ENCODE data around the gene CLCA4. TPM values are rescaled to one million over a fixed set of nuclear protein-coding genes. Genes with fewer than 3 reads are reported as not detected.
"Not testable (repeated sequence)": the region's sequence is repeated elsewhere in the genome, so short reads cannot be mapped to it uniquely, and the experiment has no call there.

The CLCA4 gene
- total RNA-seq, 1 experiment from 2014 or later, result not detected

GRCh38 chr1:86596741-86597290 lies 49.9 kb downstream of the CLCA4 start:
- H3K27me3 ChIP-seq (replicated peaks; ENCODE audit: insufficient read depth, low read depth, low read length, poor library complexity), result no peaks in the 10 kb centered on the region
- TF ChIP-seq CTCF (conservative IDR thresholded peaks at IDR 0.05; ENCODE audit: low read depth, low read length), result no peak
- TF ChIP-seq EZH2 (IDR thresholded peaks at IDR 0.05; ENCODE audit: borderline replicate concordance, low read depth, low read length, poor library complexity, severe bottlenecking), result no peak
- no peak overlapping the region for H3K27ac ChIP-seq (ENCODE audit: low read depth, low read length, poor library complexity, severe bottlenecking)
- BruUV-seq (replicated peaks), result no TSS peak
- ChIA-PET CTCF (no interaction called here), POLR2A (ENCODE audit: low non-redundant PET) (no interaction called here)
- no peak overlapping the region for H3K4me3 ChIP-seq (ENCODE audit: low read depth, low read length, poor library complexity, severe bottlenecking)
- no peaks in the 10 kb centered on the region for H3K4me1 ChIP-seq (ENCODE audit: insufficient read depth, low read length, poor library complexity, severe bottlenecking)
- intact Hi-C loops (cut with micrococcal nuclease; ENCODE audit: unreplicated experiment), result no loop called here
- no peak for DNase-seq (ENCODE audit: low spot score)
- H3K36me3 ChIP-seq (ENCODE audit: insufficient read depth, low read length, poor library complexity, severe bottlenecking), result no peaks in the 10 kb centered on the region
- H3K9me3 ChIP-seq (ENCODE audit: low read depth, low read length, poor library complexity, severe bottlenecking), result no peaks in the 10 kb centered on the region

- H3K27me3 ChIP-seq (replicated peaks; ENCODE audit: insufficient read depth, low read depth, low read length, poor library complexity); intact Hi-C loops (cut with micrococcal nuclease; ENCODE audit: unreplicated experiment); H3K36me3 ChIP-seq (ENCODE audit: insufficient read depth, low read length, poor library complexity, severe bottlenecking); H3K4me1 ChIP-seq (ENCODE audit: insufficient read depth, low read length, poor library complexity, severe bottlenecking); BruUV-seq (replicated peaks); POLR2A ChIA-PET (ENCODE audit: low non-redundant PET); H3K4me3 ChIP-seq (ENCODE audit: low read depth, low read length, poor library complexity, severe bottlenecking); DNase-seq (ENCODE audit: low spot score); H3K27ac ChIP-seq (ENCODE audit: low read depth, low read length, poor library complexity, severe bottlenecking); H3K9me3 ChIP-seq (ENCODE audit: low read depth, low read length, poor library complexity, severe bottlenecking); CTCF ChIA-PET: not testable (repeated sequence)
Observed at GRCh38 chr1:86606080-86606479, 59.2 kb downstream of the CLCA4 start.

GRCh38 chr1:86616433-86616832 lies 69.6 kb downstream of the CLCA4 start:
- BruUV-seq (replicated peaks), result no TSS peak
- Histone ChIP-seq H3K27ac (ENCODE audit: low read depth, low read length, poor library complexity, severe bottlenecking) (no peak overlapping the region), H3K9me3 (ENCODE audit: low read depth, low read length, poor library complexity, severe bottlenecking) (peaks cover 5% of the 10 kb centered on the region), H3K36me3 (ENCODE audit: insufficient read depth, low read length, poor library complexity, severe bottlenecking) (no peaks in the 10 kb centered on the region), H3K4me3 (ENCODE audit: low read depth, low read length, poor library complexity, severe bottlenecking) (no peak overlapping the region), H3K4me1 (ENCODE audit: insufficient read depth, low read length, poor library complexity, severe bottlenecking) (no peaks in the 10 kb centered on the region), H3K27me3 (replicated peaks; ENCODE audit: insufficient read depth, low read depth, low read length, poor library complexity) (peaks cover 5% of the 10 kb centered on the region)
- ChIA-PET POLR2A (ENCODE audit: low non-redundant PET) (no interaction called here), CTCF (no interaction called here)
- DNase-seq (ENCODE audit: low spot score), result no peak
- TF ChIP-seq CTCF (conservative IDR thresholded peaks at IDR 0.05; ENCODE audit: low read depth, low read length), result no peak
- intact Hi-C loops (cut with micrococcal nuclease; ENCODE audit: unreplicated experiment), result no loop called here

- Histone ChIP-seq H3K4me1 (ENCODE audit: insufficient read depth, low read length, poor library complexity, severe bottlenecking) (no peaks in the 10 kb centered on the region), H3K9me3 (ENCODE audit: low read depth, low read length, poor library complexity, severe bottlenecking) (peaks cover 5% of the 10 kb centered on the region), H3K27me3 (replicated peaks; ENCODE audit: insufficient read depth, low read depth, low read length, poor library complexity) (peaks cover 5% of the 10 kb centered on the region), H3K4me3 (ENCODE audit: low read depth, low read length, poor library complexity, severe bottlenecking) (no peak overlapping the region), H3K36me3 (ENCODE audit: insufficient read depth, low read length, poor library complexity, severe bottlenecking) (no peaks in the 10 kb centered on the region), H3K27ac (ENCODE audit: low read depth, low read length, poor library complexity, severe bottlenecking) (no peak overlapping the region)
- intact Hi-C loops (cut with micrococcal nuclease; ENCODE audit: unreplicated experiment), result no loop called here
- no TSS peak for BruUV-seq (replicated peaks)
- no peak for TF ChIP-seq EZH2 (IDR thresholded peaks at IDR 0.05; ENCODE audit: borderline replicate concordance, low read depth, low read length, poor library complexity, severe bottlenecking)
- no peak for TF ChIP-seq CTCF (conservative IDR thresholded peaks at IDR 0.05; ENCODE audit: low read depth, low read length)
- no peak for DNase-seq (ENCODE audit: low spot score)
- CTCF ChIA-PET, result no interaction called here
- POLR2A ChIA-PET (ENCODE audit: low non-redundant PET), result no interaction called here
Observed at GRCh38 chr1:86616871-86617270, 70.0 kb downstream of the CLCA4 start.

All from A673 (cell line).